ENCODE measurements around the gene DNAH6. TPM values are rescaled to one million over a fixed set of nuclear protein-coding genes. Genes with fewer than 3 reads are reported as not detected.

DNAH6 gene
- total and polyA plus RNA-seq, 2 of the 8 experiments (the other 6 are each of a cell fraction or from before 2014, with no cell fraction given), result 0.06 to 0.43 TPM

DNA sequence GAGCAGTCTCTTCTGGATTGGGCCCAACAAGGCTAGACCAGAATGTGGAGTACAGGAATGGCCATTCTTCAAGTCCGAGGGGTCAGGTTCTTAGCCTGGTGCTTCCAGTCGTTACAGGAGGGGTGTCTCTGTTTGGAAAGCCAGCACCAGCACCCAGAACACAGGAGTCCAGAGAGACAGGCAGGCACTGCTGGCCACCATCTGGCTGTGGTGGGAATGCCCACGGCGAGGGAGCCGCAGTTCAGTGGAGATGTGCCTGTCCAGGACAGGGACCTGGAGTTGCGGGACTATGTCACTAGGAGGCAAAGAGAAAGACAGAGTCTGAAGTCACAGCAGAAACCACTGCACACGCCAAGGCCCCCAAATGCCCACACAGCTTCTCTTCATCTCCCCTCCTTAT is 305.5 kb downstream of the DNAH6 start:
- H3K23me2 ChIP-seq (ENCODE audit: low read depth, low read length), result no peaks in the 10 kb centered on the region
- no peak for DNase-seq (ENCODE audit: low read depth in 1 of 2, low spot score in 2 of 2)
- no peak overlapping the region for H2BK20ac ChIP-seq (ENCODE audit: low read length)
- no peak overlapping the region for H2BK5ac ChIP-seq (ENCODE audit: low read depth, low read length)
- TF ChIP-seq SP2 (IDR thresholded peaks at IDR 0.05; ENCODE audit: low read length) (no peak), FOSL1 (IDR thresholded peaks at IDR 0.05; ENCODE audit: insufficient read depth, low read depth, low read length) (no peak), TAF7 (optimal IDR thresholded peaks at IDR 0.05; ENCODE audit: borderline replicate concordance, low read depth, low read length) (no peak), RAD21 (IDR thresholded peaks at IDR 0.05 in 1 of 2, conservative IDR thresholded peaks at IDR 0.05 in 1 of 2; ENCODE audit: low read depth in 2 of 2, low read length in 2 of 2) (peak in 1 of 2 experiments; percentile 10; a peak in 1 of 4 replicates), EZH2 (IDR thresholded peaks at IDR 0.05; ENCODE audit: low read depth, low read length, severe bottlenecking) (no peak)
- TF ChIP-seq, protein P1, sequence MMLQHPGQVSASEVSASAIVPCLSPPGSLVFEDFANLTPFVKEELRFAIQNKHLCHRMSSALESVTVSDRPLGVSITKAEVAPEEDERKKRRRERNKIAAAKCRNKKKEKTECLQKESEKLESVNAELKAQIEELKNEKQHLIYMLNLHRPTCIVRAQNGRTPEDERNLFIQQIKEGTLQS (IDR thresholded peaks at IDR 0.05; ENCODE audit: insufficient read depth, low read depth, low read length), result no peak
- TF ChIP-seq, protein P2, sequence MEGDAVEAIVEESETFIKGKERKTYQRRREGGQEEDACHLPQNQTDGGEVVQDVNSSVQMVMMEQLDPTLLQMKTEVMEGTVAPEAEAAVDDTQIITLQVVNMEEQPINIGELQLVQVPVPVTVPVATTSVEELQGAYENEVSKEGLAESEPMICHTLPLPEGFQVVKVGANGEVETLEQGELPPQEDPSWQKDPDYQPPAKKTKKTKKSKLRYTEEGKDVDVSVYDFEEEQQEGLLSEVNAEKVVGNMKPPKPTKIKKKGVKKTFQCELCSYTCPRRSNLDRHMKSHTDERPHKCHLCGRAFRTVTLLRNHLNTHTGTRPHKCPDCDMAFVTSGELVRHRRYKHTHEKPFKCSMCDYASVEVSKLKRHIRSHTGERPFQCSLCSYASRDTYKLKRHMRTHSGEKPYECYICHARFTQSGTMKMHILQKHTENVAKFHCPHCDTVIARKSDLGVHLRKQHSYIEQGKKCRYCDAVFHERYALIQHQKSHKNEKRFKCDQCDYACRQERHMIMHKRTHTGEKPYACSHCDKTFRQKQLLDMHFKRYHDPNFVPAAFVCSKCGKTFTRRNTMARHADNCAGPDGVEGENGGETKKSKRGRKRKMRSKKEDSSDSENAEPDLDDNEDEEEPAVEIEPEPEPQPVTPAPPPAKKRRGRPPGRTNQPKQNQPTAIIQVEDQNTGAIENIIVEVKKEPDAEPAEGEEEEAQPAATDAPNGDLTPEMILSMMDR (IDR thresholded peaks at IDR 0.05; ENCODE audit: control extremely low read depth in 1 of 3, insufficient read depth in 1 of 3, low read depth in 1 of 3, low read length in 3 of 3), result 0 out of 4 replicates have a peak, but pooled peaks of 1 of the 3 experiments have one; percentile 6
- H4K91ac ChIP-seq (replicated peaks; ENCODE audit: insufficient read length, low read length), result no peak overlapping the region
- no peak overlapping the region for H3K4me2 ChIP-seq (ENCODE audit: insufficient read depth in 1 of 2, low read depth in 2 of 2, low read length in 2 of 2)
- POLR2A ChIA-PET (ENCODE audit: partially characterized antibody), result interaction anchor here (1.5 kb wide), 1 partner anchor 217 kb away, joined by 3 read pairs; no protein-coding TSS in a partner anchor
- H3K4me3 ChIP-seq (ENCODE audit: extremely low read depth in 1 of 4, insufficient read depth in 2 of 4, low read depth in 3 of 4, low read length in 4 of 4), result no peak overlapping the region
- no peaks in the 10 kb centered on the region for H3K79me2 ChIP-seq (ENCODE audit: control insufficient read depth in 1 of 2, insufficient read depth in 2 of 2, low read length in 2 of 2)
- CTCF ChIA-PET (ENCODE audit: partially characterized antibody), result interaction anchor here (1.0 to 1.6 kb wide), 6 partner anchors 16 to 169 kb away, joined by 3 to 4 read pairs (median 3); no protein-coding TSS in a partner anchor
- no peaks in the 10 kb centered on the region for H3K9me3 ChIP-seq (ENCODE audit: insufficient read depth in 2 of 2, low read depth in 1 of 2, low read length in 1 of 2)
- H2BK15ac ChIP-seq (ENCODE audit: low read length), result no peak overlapping the region
- no peak overlapping the region for H3K14ac ChIP-seq (ENCODE audit: insufficient read length)
- H3K27me3 ChIP-seq (replicated peaks in 1 of 4; ENCODE audit: control insufficient read depth in 3 of 4, extremely low read depth in 1 of 4, insufficient read depth in 3 of 4, low read length in 3 of 4), result no peaks in the 10 kb centered on the region
- no peak overlapping the region for H3K9ac ChIP-seq (replicated peaks in 1 of 4; ENCODE audit: extremely low read depth in 1 of 4, low read depth in 3 of 4, low read length in 3 of 4)
- H4K8ac ChIP-seq (ENCODE audit: extremely low read depth, insufficient read depth, low read length), result no peak overlapping the region
- peaks cover 0 to 2% of the 10 kb centered on the region in 2 experiments for H4K20me1 ChIP-seq (replicated peaks in 1 of 2; ENCODE audit: control insufficient read depth in 1 of 2, insufficient read depth in 2 of 2, low read length in 2 of 2)
- H2BK120ac ChIP-seq (replicated peaks; ENCODE audit: low read depth, low read length), result no peak overlapping the region
- H2AFZ ChIP-seq (ENCODE audit: low read length), result no peak overlapping the region
- 86% methylated on average over 6 of the region's 7 CpGs; no CpG with 5 or more reads in 1 of the 2 experiments for WGBS, 2 experiments (ENCODE audit: extremely low coverage in 1 of 2, insufficient coverage in 1 of 2, insufficient read length in 1 of 2, insufficient replicate concordance in 2 of 2, low coverage in 1 of 2, low lambda C conversion rate in 2 of 2, missing lambda C conversion rate in 1 of 2)
- no peak overlapping the region for H3K18ac ChIP-seq (ENCODE audit: extremely low read depth, low read length)
- no peak for FAIRE-seq
- H2BK12ac ChIP-seq (ENCODE audit: low read depth, low read length), result no peak overlapping the region
- no peak overlapping the region for H3K56ac ChIP-seq (replicated peaks; ENCODE audit: insufficient read length, low read depth, low read length)
- H3K36me3 ChIP-seq (ENCODE audit: control insufficient read depth in 2 of 4, insufficient read depth in 4 of 4, low read length in 3 of 4), result no peaks in the 10 kb centered on the region
- H3K27ac ChIP-seq (ENCODE audit: low read depth, low read length), result no peak overlapping the region
- no peaks in the 10 kb centered on the region for H3K4me1 ChIP-seq (replicated peaks in 1 of 4; ENCODE audit: control insufficient read depth in 3 of 4, insufficient read depth in 4 of 4, low read length in 3 of 4)
- no peak overlapping the region for H3K23ac ChIP-seq (ENCODE audit: insufficient read length)
- H2AK5ac ChIP-seq (ENCODE audit: low read depth, low read length), result no peak overlapping the region
- no peaks in the 10 kb centered on the region for H3K79me1 ChIP-seq (ENCODE audit: low read depth, low read length)
- no peak overlapping the region for H4K5ac ChIP-seq (ENCODE audit: insufficient read length, low read depth, low read length)
- no peak overlapping the region for H3K4ac ChIP-seq (replicated peaks; ENCODE audit: insufficient read length, low read depth, low read length)
